ENCODE measurements around the gene FHOD3. TPM values are rescaled to one million over a fixed set of nuclear protein-coding genes. Genes with fewer than 3 reads are reported as not detected.

FHOD3 gene
- total and polyA plus RNA-seq, 2 of the 8 experiments (the other 6 are each of a cell fraction or from before 2014, with no cell fraction given) = 9.7 to 10.5 TPM

- FAIRE-seq (peak; percentile 97), DNase-seq (ENCODE audit: low read depth in 1 of 2, low spot score in 2 of 2) (no peak)
- no peak overlapping the region for H3K27ac ChIP-seq (ENCODE audit: low read depth, low read length)
- H3K27me3 ChIP-seq (replicated peaks in 1 of 4; ENCODE audit: control insufficient read depth in 3 of 4, extremely low read depth in 1 of 4, insufficient read depth in 3 of 4, low read length in 3 of 4) = no peaks in the 10 kb centered on the region
- POLR2A ChIA-PET (ENCODE audit: partially characterized antibody) = no interaction called here
- no peak overlapping the region for H2BK20ac ChIP-seq (ENCODE audit: low read length)
- no peaks in the 10 kb centered on the region for H3K79me2 ChIP-seq (ENCODE audit: control insufficient read depth in 1 of 2, insufficient read depth in 2 of 2, low read length in 2 of 2)
- H3K18ac ChIP-seq (ENCODE audit: extremely low read depth, low read length) = no peak overlapping the region
- no peak overlapping the region for H3K56ac ChIP-seq (replicated peaks; ENCODE audit: insufficient read length, low read depth, low read length)
- H3K23ac ChIP-seq (ENCODE audit: insufficient read length) = no peak overlapping the region
- CTCF ChIA-PET (ENCODE audit: partially characterized antibody) = interaction anchor here (0.7 to 3.5 kb wide), 14 partner anchors 9 to 724 kb away, joined by 3 to 39 read pairs (median 5); no protein-coding TSS in a partner anchor
- no peak overlapping the region for H3K4ac ChIP-seq (replicated peaks; ENCODE audit: insufficient read length, low read depth, low read length)
- H2BK12ac ChIP-seq (ENCODE audit: low read depth, low read length) = no peak overlapping the region
- no peak overlapping the region for H4K91ac ChIP-seq (replicated peaks; ENCODE audit: insufficient read length, low read length)
- peaks cover 0 to 3% (median under 1%) of the 10 kb centered on the region in 4 experiments; a peak in 1 of 7 replicates for H3K4me1 ChIP-seq (replicated peaks in 1 of 4; ENCODE audit: control insufficient read depth in 3 of 4, insufficient read depth in 4 of 4, low read length in 3 of 4)
- no peaks in the 10 kb centered on the region for H3K23me2 ChIP-seq (ENCODE audit: low read depth, low read length)
- no peak overlapping the region for H3K9ac ChIP-seq (replicated peaks in 1 of 4; ENCODE audit: extremely low read depth in 1 of 4, low read depth in 3 of 4, low read length in 3 of 4)
- no peaks in the 10 kb centered on the region; a peak in 1 of 4 replicates for H3K9me3 ChIP-seq (ENCODE audit: insufficient read depth in 2 of 2, low read depth in 1 of 2, low read length in 1 of 2)
- no peak overlapping the region for H2BK120ac ChIP-seq (replicated peaks; ENCODE audit: low read depth, low read length)
- no peak overlapping the region for H2BK5ac ChIP-seq (ENCODE audit: low read depth, low read length)
- no peak overlapping the region for H2AK5ac ChIP-seq (ENCODE audit: low read depth, low read length)
- no peak overlapping the region for H3K4me3 ChIP-seq (ENCODE audit: extremely low read depth in 1 of 4, insufficient read depth in 2 of 4, low read depth in 3 of 4, low read length in 4 of 4)
- H4K8ac ChIP-seq (ENCODE audit: extremely low read depth, insufficient read depth, low read length) = no peak overlapping the region
- no peak overlapping the region for H4K5ac ChIP-seq (ENCODE audit: insufficient read length, low read depth, low read length)
- no peak overlapping the region for H3K14ac ChIP-seq (ENCODE audit: insufficient read length)
- no peaks in the 10 kb centered on the region for H4K20me1 ChIP-seq (replicated peaks in 1 of 2; ENCODE audit: control insufficient read depth in 1 of 2, insufficient read depth in 2 of 2, low read length in 2 of 2)
- no peak overlapping the region for H3K4me2 ChIP-seq (ENCODE audit: insufficient read depth in 1 of 2, low read depth in 2 of 2, low read length in 2 of 2)
- WGBS, 2 experiments (ENCODE audit: extremely low coverage in 1 of 2, insufficient coverage in 1 of 2, insufficient read length in 1 of 2, insufficient replicate concordance in 2 of 2, low coverage in 1 of 2, low lambda C conversion rate in 2 of 2, missing lambda C conversion rate in 1 of 2) = 69% methylated on average over 1 of the region's 1 CpG; no CpG with 5 or more reads in 1 of the 2 experiments
- H2AFZ ChIP-seq (ENCODE audit: low read length) = no peak overlapping the region
- no peak overlapping the region for H2BK15ac ChIP-seq (ENCODE audit: low read length)
- no peaks in the 10 kb centered on the region for H3K79me1 ChIP-seq (ENCODE audit: low read depth, low read length)
- no peaks in the 10 kb centered on the region for H3K36me3 ChIP-seq (ENCODE audit: control insufficient read depth in 2 of 4, insufficient read depth in 4 of 4, low read length in 3 of 4)
- TF ChIP-seq YY1 (IDR thresholded peaks at IDR 0.05; ENCODE audit: low read depth, low read length) = 0 out of 2 replicates have a peak, but pooled peaks have one; percentile 11
- TF ChIP-seq KDM4A (IDR thresholded peaks at IDR 0.05; ENCODE audit: low read depth, low read length, severe bottlenecking) = no peak
- no peak for TF ChIP-seq CHD1 (IDR thresholded peaks at IDR 0.05; ENCODE audit: low read depth, low read length)
- no peak for TF ChIP-seq CHD2 (IDR thresholded peaks at IDR 0.05; ENCODE audit: low read length)
- TF ChIP-seq SP2 (IDR thresholded peaks at IDR 0.05; ENCODE audit: low read length) = no peak
- TF ChIP-seq CTCF (IDR thresholded peaks at IDR 0.05; ENCODE audit: control extremely low read depth in 1 of 3, insufficient read depth in 1 of 3, low read depth in 1 of 3, low read length in 3 of 3) = peak in 2 of 3 experiments; percentile 74 to 75; a peak in 3 of 4 replicates
- peak; percentile 90 to 92 for TF ChIP-seq RAD21 (IDR thresholded peaks at IDR 0.05 in 1 of 2, conservative IDR thresholded peaks at IDR 0.05 in 1 of 2; ENCODE audit: low read depth in 2 of 2, low read length in 2 of 2)
- TF ChIP-seq ATF2 (IDR thresholded peaks at IDR 0.05; ENCODE audit: low read length) = no peak
- no peak for TF ChIP-seq POU5F1 (IDR thresholded peaks at IDR 0.05; ENCODE audit: low read depth, low read length)
Observed at GRCh38 chr18:36757081-36757480, 459.6 kb downstream of the FHOD3 start.
